Tongue (tissue), 2 donors: ENCODE data around the gene OR4D6. TPM values are rescaled to one million over a fixed set of nuclear protein-coding genes. Genes with fewer than 3 reads are reported as not detected.
A peak's percentile ranks its signal among the peaks of the same experiment; 100 is the strongest.
"Not testable (repeated sequence)": the region's sequence is repeated elsewhere in the genome, so short reads cannot be mapped to it uniquely, and the experiment has no call there.

Experiments used
- DNase-seq: peaks from one replicate; pipeline ENCODE4 v3.0.0-alpha.2; 2015
- total RNA-seq: library from RNA; depleted of rRNA; stranded (reverse); fragments of >200 nt; gene quantifications from one replicate; pipeline ENCODE4 v1.2.3, GENCODE V29; 2014

The OR4D6 gene
- total RNA-seq: not detected

GRCh38 chr11:59456661-59457060, at the start of gene OR4D6:
Gene OR4D6 (plus strand): TSS chr11:59456961. CDS start chr11:59456961, 0 bp downstream.
- DNase-seq: no peak

GRCh38 chr11:59413646-59414045, 43.1 kb upstream of the OR4D6 start:
- no peak for DNase-seq

GRCh38 chr11:59415111-59415510, 41.6 kb upstream of the OR4D6 start:
- no peak for DNase-seq

- DNase-seq: peak; percentile 15
Measured at GRCh38 chr11:59416613-59417012, 40.1 kb upstream of the OR4D6 start.

- DNase-seq: peak; percentile 51
Measured at GRCh38 chr11:59417023-59417422, 39.7 kb upstream of the OR4D6 start.

GRCh38 chr11:59418156-59418555, 38.6 kb upstream of the OR4D6 start:
- DNase-seq: peak; percentile 24

GRCh38 chr11:59423835-59424234, 32.9 kb upstream of the OR4D6 start:
- no peak for DNase-seq

- no peak for DNase-seq
Measured at GRCh38 chr11:59425131-59425530, 31.6 kb upstream of the OR4D6 start.

- DNase-seq: no peak
Measured at GRCh38 chr11:59426361-59427067, 30.2 kb upstream of the OR4D6 start, which contains the start of gene OR5A2. Gene OR5A2 (minus strand): TSS chr11:59426413. CDS start chr11:59422953, 3,460 bp downstream.

GRCh38 chr11:59427068-59427382, 29.7 kb upstream of the OR4D6 start:
- DNase-seq: no peak

- DNase-seq: peak; percentile 67
Measured at GRCh38 chr11:59429924-59430516, 26.7 kb upstream of the OR4D6 start.

GRCh38 chr11:59436169-59436568, 20.6 kb upstream of the OR4D6 start, which contains the start of gene OR5A1:
Gene OR5A1 (plus strand): TSS chr11:59436469. CDS start chr11:59443169, 6,700 bp downstream.
- no peak for DNase-seq

- DNase-seq: peak; percentile 2
Measured at GRCh38 chr11:59437770-59438169, 19.0 kb upstream of the OR4D6 start.

- DNase-seq: not testable (repeated sequence)
Measured at GRCh38 chr11:59445624-59446023, 11.1 kb upstream of the OR4D6 start.

GRCh38 chr11:59448484-59448883, 8.3 kb upstream of the OR4D6 start:
- no peak for DNase-seq

- no peak for DNase-seq
Measured at GRCh38 chr11:59459916-59460315, 3.2 kb downstream of the OR4D6 start.

- peak; percentile 58 for DNase-seq
Measured at GRCh38 chr11:59463190-59463641, 6.5 kb downstream of the OR4D6 start.

- no peak for DNase-seq
Measured at GRCh38 chr11:59473015-59473414, 16.3 kb downstream of the OR4D6 start, which contains the start of gene OR4D10. Gene OR4D10 (plus strand): TSS chr11:59473315. CDS start chr11:59477430, 4,115 bp downstream.

- no peak for DNase-seq
Measured at GRCh38 chr11:59475176-59475575, 18.4 kb downstream of the OR4D6 start.

- no peak for DNase-seq
Measured at GRCh38 chr11:59479906-59480305, 23.1 kb downstream of the OR4D6 start.

- DNase-seq: no peak
Measured at GRCh38 chr11:59480359-59480758, 23.6 kb downstream of the OR4D6 start.

GRCh38 chr11:59501931-59502330, 45.2 kb downstream of the OR4D6 start:
- DNase-seq: no peak

GRCh38 chr11:59503276-59503675, 46.5 kb downstream of the OR4D6 start, which contains the start of gene OR4D11:
Gene OR4D11 (plus strand): TSS chr11:59503576. CDS start chr11:59503576, 0 bp downstream.
- no peak for DNase-seq
